ENCODE data around the gene ABHD8.

Gene ABHD8

GRCh38 chr19:17266026-17266425, 37.2 kb downstream of the ABHD8 start:
- DNase-seq (ENCODE audit: low read depth, low spot score) = no peak

GRCh38 chr19:17264641-17264979, 38.6 kb downstream of the ABHD8 start, which contains the start of gene USHBP1:
Gene USHBP1 (minus strand): TSS chr19:17264745. CDS start chr19:17264299, 446 bp downstream.
- DNase-seq (ENCODE audit: low read depth, low spot score) = no peak

- no peak for DNase-seq (ENCODE audit: low read depth, low spot score)
Measured at GRCh38 chr19:17263712-17264640, 39.2 kb downstream of the ABHD8 start.

- DNase-seq (ENCODE audit: low read depth, low spot score) = no peak
Measured at GRCh38 chr19:17262557-17262956, 40.7 kb downstream of the ABHD8 start.

- peak; percentile 72 for DNase-seq (ENCODE audit: low read depth, low spot score)
Measured at GRCh38 chr19:17260842-17261325, 42.3 kb downstream of the ABHD8 start.

- DNase-seq (ENCODE audit: low read depth, low spot score) = no peak
Measured at GRCh38 chr19:17259934-17260333, 43.3 kb downstream of the ABHD8 start.

- DNase-seq (ENCODE audit: low read depth, low spot score) = peak; percentile 60
Measured at GRCh38 chr19:17259118-17259780, 44.0 kb downstream of the ABHD8 start.

GRCh38 chr19:17256130-17256529, 47.1 kb downstream of the ABHD8 start:
- DNase-seq (ENCODE audit: low read depth, low spot score) = no peak

- DNase-seq (ENCODE audit: low read depth, low spot score) = peak; percentile 32
Measured at GRCh38 chr19:17255150-17255621, 48.0 kb downstream of the ABHD8 start.

- DNase-seq (ENCODE audit: low read depth, low spot score) = no peak
Measured at GRCh38 chr19:17254636-17255035, 48.6 kb downstream of the ABHD8 start.

GRCh38 chr19:17249887-17250548, 53.2 kb downstream of the ABHD8 start:
- DNase-seq (ENCODE audit: low read depth, low spot score) = no peak

GRCh38 chr19:17248011-17248776, 55.0 kb downstream of the ABHD8 start:
- DNase-seq (ENCODE audit: low read depth, low spot score) = no peak

GRCh38 chr19:17246681-17247425, 56.4 kb downstream of the ABHD8 start:
- DNase-seq (ENCODE audit: low read depth, low spot score) = no peak

GRCh38 chr19:17245535-17245984, 57.7 kb downstream of the ABHD8 start, which contains the start of gene NR2F6:
Gene NR2F6 (minus strand): TSS chr19:17245919. CDS start chr19:17245220, 699 bp downstream.
- no peak for DNase-seq (ENCODE audit: low read depth, low spot score)

- DNase-seq (ENCODE audit: low read depth, low spot score) = peak; percentile 32
Measured at GRCh38 chr19:17244618-17245534, 58.3 kb downstream of the ABHD8 start.

- peak; percentile 58 for DNase-seq (ENCODE audit: low read depth, low spot score)
Measured at GRCh38 chr19:17243830-17244617, 59.2 kb downstream of the ABHD8 start.

GRCh38 chr19:17243211-17243829, 59.9 kb downstream of the ABHD8 start:
- DNase-seq (ENCODE audit: low read depth, low spot score) = no peak
